Measurements from ENCODE around the gene CCDC78.

The CCDC78 gene

GRCh38 chr16:734981-735881, 9.0 kb upstream of the CCDC78 start:
- POLR2A ChIA-PET = interaction anchor here (0.8 to 1.0 kb wide), 2 partner anchors 10 to 13 kb away, joined by 3 to 4 read pairs; no protein-coding TSS in a partner anchor
- CTCF ChIA-PET = interaction anchor here (0.7 kb wide), 1 partner anchor 8 kb away, joined by 3 read pairs; no protein-coding TSS in a partner anchor
- DNase-seq (ENCODE audit: extremely low spot score) = no peak
- no peak for TF ChIP-seq SUZ12 (IDR thresholded peaks at IDR 0.05)
- no peak for TF ChIP-seq FOXK2 (IDR thresholded peaks at IDR 0.05)
- TF ChIP-seq PKNOX1 (IDR thresholded peaks at IDR 0.05) = no peak
- TF ChIP-seq CTBP1 (IDR thresholded peaks at IDR 0.05; ENCODE audit: borderline replicate concordance) = no peak
- TF ChIP-seq L3MBTL2 (conservative IDR thresholded peaks at IDR 0.05) = no peak
- TF ChIP-seq BHLHE40 (IDR thresholded peaks at IDR 0.05; ENCODE audit: borderline replicate concordance) = no peak
- TF ChIP-seq LEF1 (IDR thresholded peaks at IDR 0.05; ENCODE audit: borderline replicate concordance) = no peak
- no peak for TF ChIP-seq ARNT (IDR thresholded peaks at IDR 0.05)
- TF ChIP-seq HDGF (IDR thresholded peaks at IDR 0.05; ENCODE audit: borderline replicate concordance) = no peak
- no peak for TF ChIP-seq NFRKB (IDR thresholded peaks at IDR 0.05)
- TF ChIP-seq FOXA1 (IDR thresholded peaks at IDR 0.05) = no peak
- TF ChIP-seq FOXM1 (IDR thresholded peaks at IDR 0.05; ENCODE audit: borderline replicate concordance) = no peak
- TF ChIP-seq ELF4 (IDR thresholded peaks at IDR 0.05) = no peak

GRCh38 chr16:734208-734980, 8.2 kb upstream of the CCDC78 start:
- DNase-seq (ENCODE audit: extremely low spot score) = no peak
- TF ChIP-seq HDGF (IDR thresholded peaks at IDR 0.05; ENCODE audit: borderline replicate concordance) = no peak
- TF ChIP-seq NFRKB (IDR thresholded peaks at IDR 0.05) = no peak
- TF ChIP-seq FOXK2 (IDR thresholded peaks at IDR 0.05) = no peak
- no peak for TF ChIP-seq ARNT (IDR thresholded peaks at IDR 0.05)
- no peak for TF ChIP-seq TARDBP (IDR thresholded peaks at IDR 0.05)
- TF ChIP-seq FOXA1 (IDR thresholded peaks at IDR 0.05) = no peak
- no peak for TF ChIP-seq SP1 (IDR thresholded peaks at IDR 0.05)
- TF ChIP-seq L3MBTL2 (conservative IDR thresholded peaks at IDR 0.05) = no peak
- TF ChIP-seq LEF1 (IDR thresholded peaks at IDR 0.05; ENCODE audit: borderline replicate concordance) = no peak
- TF ChIP-seq ZNF384 (IDR thresholded peaks at IDR 0.05) = no peak
- TF ChIP-seq ELF4 (IDR thresholded peaks at IDR 0.05) = no peak
- TF ChIP-seq FOXM1 (IDR thresholded peaks at IDR 0.05; ENCODE audit: borderline replicate concordance) = no peak
- TF ChIP-seq CTBP1 (IDR thresholded peaks at IDR 0.05; ENCODE audit: borderline replicate concordance) = no peak
- no peak for TF ChIP-seq PKNOX1 (IDR thresholded peaks at IDR 0.05)
- TF ChIP-seq SUZ12 (IDR thresholded peaks at IDR 0.05) = no peak
- no peak for TF ChIP-seq BHLHE40 (IDR thresholded peaks at IDR 0.05; ENCODE audit: borderline replicate concordance)
- ChIA-PET POLR2A (interaction anchor here (0.6 to 1.0 kb wide), 3 partner anchors 9 to 13 kb away, joined by 3 to 4 read pairs (median 3); partner anchors contain the start of gene ANTKMT), CTCF (no interaction called here)

GRCh38 chr16:733382-734207, 7.4 kb upstream of the CCDC78 start:
- ChIA-PET CTCF (no interaction called here), POLR2A (no interaction called here)
- no peak for DNase-seq (ENCODE audit: extremely low spot score)
- TF ChIP-seq SP1 (IDR thresholded peaks at IDR 0.05) (no peak), CTBP1 (IDR thresholded peaks at IDR 0.05; ENCODE audit: borderline replicate concordance) (no peak), BHLHE40 (IDR thresholded peaks at IDR 0.05; ENCODE audit: borderline replicate concordance) (no peak), SUZ12 (IDR thresholded peaks at IDR 0.05) (no peak), FOXK2 (IDR thresholded peaks at IDR 0.05) (no peak), L3MBTL2 (conservative IDR thresholded peaks at IDR 0.05) (no peak), NFRKB (IDR thresholded peaks at IDR 0.05) (no peak), FOXM1 (IDR thresholded peaks at IDR 0.05; ENCODE audit: borderline replicate concordance) (no peak), ARNT (IDR thresholded peaks at IDR 0.05) (no peak), ELF4 (IDR thresholded peaks at IDR 0.05) (no peak), HDGF (IDR thresholded peaks at IDR 0.05; ENCODE audit: borderline replicate concordance) (no peak), PKNOX1 (IDR thresholded peaks at IDR 0.05) (no peak)

GRCh38 chr16:732936-733335, 6.7 kb upstream of the CCDC78 start:
- ChIA-PET CTCF (no interaction called here), POLR2A (no interaction called here)
- no peak for DNase-seq (ENCODE audit: extremely low spot score)
- TF ChIP-seq NFRKB (IDR thresholded peaks at IDR 0.05) (no peak), TARDBP (IDR thresholded peaks at IDR 0.05) (no peak)

GRCh38 chr16:732332-732731, 6.1 kb upstream of the CCDC78 start:
- DNase-seq (ENCODE audit: extremely low spot score) = no peak
- CTCF ChIA-PET = no interaction called here
- POLR2A ChIA-PET = interaction anchor here (1.2 kb wide), 1 partner anchor 8 kb away, joined by 3 read pairs; no protein-coding TSS in a partner anchor
- TF ChIP-seq ZNF384 (IDR thresholded peaks at IDR 0.05) (no peak), CTBP1 (IDR thresholded peaks at IDR 0.05; ENCODE audit: borderline replicate concordance) (no peak), SUZ12 (IDR thresholded peaks at IDR 0.05) (no peak), L3MBTL2 (conservative IDR thresholded peaks at IDR 0.05) (no peak), ARNT (IDR thresholded peaks at IDR 0.05) (no peak), NFRKB (IDR thresholded peaks at IDR 0.05) (no peak), BHLHE40 (IDR thresholded peaks at IDR 0.05; ENCODE audit: borderline replicate concordance) (no peak), LEF1 (IDR thresholded peaks at IDR 0.05; ENCODE audit: borderline replicate concordance) (no peak)

All from HEK293T (cell line).